Kidney epithelial cell (primary cell): ENCODE results near the gene EGR4. TPM values are rescaled to one million over a fixed set of nuclear protein-coding genes. Genes with fewer than 3 reads are reported as not detected.

Experiments
- DNase-seq: peaks from one replicate; pipeline ENCODE4 v3.0.0-alpha.2; 2010; ENCODE audit warnings: low read depth
- H3K27me3 ChIP-seq: 2 replicates; pipeline ENCODE4 v1.6.0; 2011; ENCODE audit warnings: low read length; ENCODE audit not compliant: control insufficient read depth, insufficient read depth
- H3K36me3 ChIP-seq: 2 replicates; pipeline ENCODE4 v1.5.1; 2011; ENCODE audit warnings: low read length; ENCODE audit not compliant: control insufficient read depth, insufficient read depth
- H3K4me3 ChIP-seq: 2 replicates; pipeline ENCODE4 v1.5.1; 2011; ENCODE audit warnings: low read depth, mild to moderate bottlenecking, control low read depth, low read length
- total RNA-seq: library from RNA; depleted of rRNA; stranded (reverse); fragments of >200 nt; gene quantifications from 2 replicates; pipeline ENCODE4 v1.2.3, GENCODE V29; 2015
- TF ChIP-seq, protein P1 (sequence below): IDR thresholded peaks from 2 replicates; pipeline ENCODE4 v1.5.1; 2011; ENCODE audit warnings: mild to moderate bottlenecking, moderate library complexity, low read length, control low read depth, inconsistent platforms; ENCODE audit not compliant: insufficient read depth, poor library complexity, severe bottlenecking

The EGR4 gene
- total RNA-seq, 1 donor from 2014 or later: not detected

DNA sequence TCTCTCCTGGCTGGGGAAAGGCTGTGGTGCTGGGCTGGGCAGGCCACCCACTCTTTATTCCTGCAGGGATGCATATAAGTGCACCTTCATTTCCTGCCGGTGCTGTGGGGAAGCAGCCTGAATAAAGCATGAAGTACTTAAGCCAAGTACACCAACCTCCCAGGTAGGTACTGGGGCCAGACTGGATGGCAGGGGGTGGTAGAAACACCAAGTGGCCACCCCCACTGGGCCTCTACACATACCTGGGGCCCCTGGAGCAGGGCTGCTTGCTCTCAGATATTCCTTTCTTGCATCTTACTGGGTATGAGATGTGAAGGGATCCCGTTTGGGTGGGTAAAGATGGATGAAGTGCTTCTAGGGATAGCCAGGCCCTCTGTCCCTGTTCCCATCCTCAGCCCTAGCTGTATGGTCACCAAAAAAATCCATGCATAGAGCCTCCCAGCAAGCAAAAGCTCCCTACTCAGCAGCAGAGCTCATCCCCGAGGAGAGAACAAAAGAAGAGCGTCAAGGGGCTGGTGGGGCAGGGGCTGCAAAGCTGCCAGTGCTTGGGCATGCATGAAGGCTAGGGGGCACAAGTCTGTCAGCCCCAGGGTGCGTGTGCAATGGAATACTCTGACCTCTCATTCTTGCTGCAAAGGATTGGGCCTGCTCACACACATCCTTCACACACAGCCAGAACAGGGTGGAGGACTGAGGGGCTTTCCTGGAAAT lies 37.3 kb downstream of the EGR4 start:
- no peak for DNase-seq
- TF ChIP-seq, protein P1, sequence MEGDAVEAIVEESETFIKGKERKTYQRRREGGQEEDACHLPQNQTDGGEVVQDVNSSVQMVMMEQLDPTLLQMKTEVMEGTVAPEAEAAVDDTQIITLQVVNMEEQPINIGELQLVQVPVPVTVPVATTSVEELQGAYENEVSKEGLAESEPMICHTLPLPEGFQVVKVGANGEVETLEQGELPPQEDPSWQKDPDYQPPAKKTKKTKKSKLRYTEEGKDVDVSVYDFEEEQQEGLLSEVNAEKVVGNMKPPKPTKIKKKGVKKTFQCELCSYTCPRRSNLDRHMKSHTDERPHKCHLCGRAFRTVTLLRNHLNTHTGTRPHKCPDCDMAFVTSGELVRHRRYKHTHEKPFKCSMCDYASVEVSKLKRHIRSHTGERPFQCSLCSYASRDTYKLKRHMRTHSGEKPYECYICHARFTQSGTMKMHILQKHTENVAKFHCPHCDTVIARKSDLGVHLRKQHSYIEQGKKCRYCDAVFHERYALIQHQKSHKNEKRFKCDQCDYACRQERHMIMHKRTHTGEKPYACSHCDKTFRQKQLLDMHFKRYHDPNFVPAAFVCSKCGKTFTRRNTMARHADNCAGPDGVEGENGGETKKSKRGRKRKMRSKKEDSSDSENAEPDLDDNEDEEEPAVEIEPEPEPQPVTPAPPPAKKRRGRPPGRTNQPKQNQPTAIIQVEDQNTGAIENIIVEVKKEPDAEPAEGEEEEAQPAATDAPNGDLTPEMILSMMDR: no peak
- peaks cover 9% of the 10 kb centered on the region for H3K36me3 ChIP-seq

DNA sequence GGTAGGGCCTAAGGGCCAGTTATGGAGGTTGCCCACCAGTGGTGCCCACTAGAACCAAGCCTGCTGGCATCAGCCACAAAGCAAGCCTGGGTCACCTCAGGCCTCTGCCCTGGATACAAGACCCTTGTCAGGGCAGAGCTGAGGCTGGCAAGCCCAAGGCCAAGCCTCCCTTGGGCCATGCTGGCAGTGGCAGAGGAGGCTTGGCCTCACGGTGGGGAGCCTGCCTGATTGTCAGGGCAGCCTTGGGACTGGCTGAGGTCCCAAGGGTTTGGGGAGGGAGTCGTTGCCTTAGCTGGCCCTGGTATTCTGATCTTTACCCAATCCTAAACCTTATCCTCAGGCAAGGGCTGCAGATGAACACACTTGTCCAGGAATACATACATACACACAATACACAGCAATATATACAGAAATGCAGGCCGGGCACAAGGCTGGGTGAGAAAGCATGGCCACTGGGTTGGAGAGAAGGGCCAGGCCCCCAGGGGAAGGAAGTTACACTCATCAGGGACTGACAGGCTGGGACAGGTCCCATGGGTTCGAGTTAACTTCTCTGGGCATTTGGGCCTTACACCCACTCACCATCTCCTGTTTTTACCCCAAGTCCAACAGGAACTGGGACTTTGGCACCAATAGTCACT lies 38.2 kb downstream of the EGR4 start:
- Histone ChIP-seq H3K36me3 (peaks cover 13% of the 10 kb centered on the region), H3K4me3 (no peak overlapping the region), H3K27me3 (no peaks in the 10 kb centered on the region)
- no peak for DNase-seq
- TF ChIP-seq, protein P1: no peak

More for the DNA sequence above, 37.3 kb downstream of the EGR4 start:
- Histone ChIP-seq H3K27me3 (no peaks in the 10 kb centered on the region), H3K4me3 (no peak overlapping the region)

DNA sequence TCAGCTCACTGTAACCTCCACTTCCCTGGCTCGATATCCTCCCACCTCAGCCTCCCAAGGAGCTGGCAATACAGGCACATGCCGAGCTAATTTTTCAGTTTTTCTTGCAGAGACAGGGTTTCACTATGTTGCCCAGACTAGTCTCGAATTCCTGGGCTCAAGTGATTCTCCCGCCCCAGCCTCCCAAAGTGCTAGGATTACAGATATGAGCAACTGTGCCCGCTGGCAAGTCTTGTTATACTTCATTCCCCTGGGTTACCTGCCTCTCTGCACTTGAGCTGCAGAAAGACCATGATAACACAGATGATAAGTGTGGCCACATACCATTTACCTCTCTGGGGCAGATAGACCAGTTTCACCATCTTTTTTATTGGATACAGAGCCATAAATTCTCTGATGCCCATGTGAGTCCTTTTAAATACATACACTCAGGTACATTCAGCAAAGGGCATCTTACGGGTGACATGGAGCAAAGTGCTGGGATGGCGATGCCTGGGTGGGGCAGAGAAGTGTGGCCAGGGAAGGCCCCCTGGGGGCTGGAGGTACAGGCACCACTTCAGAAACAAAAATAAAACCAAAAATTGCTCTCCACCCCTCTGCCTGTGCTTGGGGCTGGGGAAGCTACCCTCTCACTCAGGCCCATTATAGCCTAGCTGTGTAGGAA lies 38.9 kb downstream of the EGR4 start:
- DNase-seq: no peak
- TF ChIP-seq, protein P1: no peak
- H3K4me3 ChIP-seq: no peak overlapping the region
- peaks cover 15% of the 10 kb centered on the region for H3K36me3 ChIP-seq
- H3K27me3 ChIP-seq: no peaks in the 10 kb centered on the region

DNA sequence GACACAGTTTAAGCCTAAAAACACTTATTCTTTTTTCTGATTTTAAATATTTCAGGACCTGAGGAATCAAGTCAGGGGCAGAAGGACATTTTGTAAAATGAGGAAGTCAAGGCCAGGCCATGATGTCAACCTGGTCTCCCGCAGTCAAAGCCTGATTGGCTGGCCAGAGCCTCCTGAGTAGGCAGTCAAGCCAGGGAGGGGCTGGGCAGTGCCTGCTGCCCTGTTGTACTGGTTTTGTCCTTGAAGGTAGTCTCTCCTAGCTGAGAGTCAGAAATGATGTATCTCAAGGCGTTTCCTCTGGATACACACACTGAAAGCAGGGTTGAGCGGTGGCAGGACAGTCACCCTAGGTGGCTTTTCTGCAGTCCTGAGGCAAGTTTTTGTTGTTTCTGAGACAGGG lies 39.4 kb downstream of the EGR4 start:
- no peaks in the 10 kb centered on the region for H3K27me3 ChIP-seq
- no peak for DNase-seq
- H3K4me3 ChIP-seq: no peak overlapping the region
- TF ChIP-seq, protein P1: no peak
- H3K36me3 ChIP-seq: peaks cover 15% of the 10 kb centered on the region

DNA sequence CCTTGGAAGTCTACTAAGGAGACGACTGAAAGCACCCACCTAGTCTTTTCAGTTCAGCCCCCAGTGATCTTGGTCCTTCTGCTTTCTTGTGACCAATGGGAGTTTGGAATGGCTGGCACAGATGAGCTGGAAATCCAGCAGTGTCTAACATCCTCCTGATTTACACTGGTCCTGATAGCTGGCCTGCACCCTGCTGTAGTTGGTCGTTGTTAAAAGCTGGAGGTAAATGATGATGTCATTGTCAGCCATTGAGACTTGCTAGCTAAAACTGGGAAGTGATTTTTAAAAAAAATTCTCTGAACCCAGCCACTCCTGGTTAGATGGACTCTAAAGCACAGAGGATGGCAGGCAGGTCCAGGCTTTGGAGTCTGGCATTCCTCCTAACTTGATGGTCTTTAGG lies 39.9 kb downstream of the EGR4 start:
- DNase-seq: no peak
- TF ChIP-seq, protein P1: no peak
- peaks cover 15% of the 10 kb centered on the region for H3K36me3 ChIP-seq
- no peaks in the 10 kb centered on the region for H3K27me3 ChIP-seq
- no peak overlapping the region for H3K4me3 ChIP-seq
